Globus pallidus (tissue), 1 donor: Measurements from ENCODE around the gene CDK12.

Source experiments
- DNase-seq: peaks from one replicate; pipeline ENCODE4 v3.0.0-alpha.2; 2015; ENCODE audit warnings: low spot score

The CDK12 gene

DNA sequence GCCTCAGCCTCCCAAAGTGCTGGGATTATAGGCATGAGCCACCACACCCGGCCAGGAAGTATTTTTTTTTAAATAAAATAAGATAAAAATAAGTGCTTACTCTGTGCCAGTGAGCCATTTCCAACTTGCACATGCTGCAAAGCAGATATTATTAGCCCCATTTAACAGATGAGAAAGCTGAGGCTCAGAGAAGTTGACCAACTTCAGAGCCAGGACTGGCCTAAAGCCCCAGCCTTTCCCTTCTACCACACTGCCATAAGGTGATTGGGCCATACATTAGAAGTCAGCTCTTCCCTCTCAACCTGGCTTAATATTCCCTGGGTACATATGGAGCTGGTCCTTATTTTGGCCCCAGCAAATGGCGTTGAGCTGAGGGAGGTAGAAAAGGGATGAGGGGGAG is 121.4 kb downstream of the CDK12 start:
- no peak for DNase-seq
